ENCODE data around the gene RABGAP1L.
A peak's percentile ranks its signal among the peaks of the same experiment; 100 is the strongest.

The RABGAP1L gene

DNA sequence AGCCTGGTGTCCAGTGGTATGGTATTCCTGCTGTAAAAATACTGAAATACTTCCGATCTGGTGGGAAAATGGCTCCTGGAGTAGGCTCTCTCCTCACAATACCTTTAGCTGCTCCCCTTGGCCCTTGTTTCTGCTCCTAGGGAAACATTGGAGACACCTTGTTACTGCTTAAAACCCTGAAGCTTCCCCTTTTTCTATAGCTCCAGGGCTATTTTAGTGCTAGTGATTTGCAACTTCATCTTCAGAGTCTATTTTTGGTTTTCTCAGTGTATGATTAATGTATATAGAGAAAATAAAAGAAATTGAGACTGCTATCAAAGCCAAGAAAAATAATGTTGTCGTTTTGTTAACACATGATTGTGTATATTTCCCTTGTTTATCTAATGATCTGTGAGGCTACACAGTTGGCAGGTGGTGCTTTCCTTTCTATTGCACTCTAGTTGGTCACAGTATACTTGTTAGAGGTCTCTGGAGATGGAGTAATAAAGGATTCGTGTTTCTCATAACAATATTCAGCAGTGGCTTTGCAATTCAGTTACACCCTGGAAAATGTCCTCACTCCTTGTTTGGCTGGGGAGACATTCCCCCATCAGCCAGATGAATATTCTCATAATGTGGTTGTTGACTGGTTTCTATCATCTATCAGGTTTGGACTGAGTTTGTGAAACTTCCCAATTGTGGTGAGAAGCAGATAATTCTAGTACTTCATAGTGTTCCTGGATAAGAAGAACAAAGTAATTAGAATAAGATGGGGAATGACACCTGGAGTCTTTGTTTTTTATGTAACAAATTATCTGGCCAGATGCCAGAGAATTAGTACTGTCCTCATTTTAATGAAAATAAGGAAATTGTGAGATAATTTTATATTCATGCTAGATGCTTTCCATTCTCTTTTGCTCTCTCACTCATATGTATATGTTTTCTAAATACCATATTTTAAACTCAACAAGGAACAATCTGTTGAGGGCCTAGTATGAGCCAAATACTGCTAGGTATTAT, 795.6 kb downstream of the RABGAP1L start:
- peak; percentile 85 for DNase-seq

DNA sequence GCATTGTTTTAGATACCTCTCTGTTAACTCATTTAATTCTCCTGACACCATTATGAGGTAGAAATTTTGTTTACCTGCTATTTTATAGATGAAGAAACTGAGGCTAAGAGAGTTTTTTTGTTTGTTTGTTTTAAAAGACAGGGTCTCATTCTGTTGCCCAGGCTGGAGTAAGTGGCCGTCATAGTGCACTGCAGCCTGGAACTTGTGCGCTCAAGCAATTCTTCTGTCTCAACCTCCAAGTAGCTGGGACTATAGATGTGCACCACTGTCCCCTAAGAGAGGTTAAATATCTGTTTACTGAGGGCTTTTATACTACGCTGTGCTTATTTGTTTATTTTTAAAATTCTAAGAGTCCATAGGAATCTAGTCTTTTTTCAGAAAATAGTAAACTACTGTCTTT, 796.8 kb downstream of the RABGAP1L start:
- DNase-seq: no peak

DNA sequence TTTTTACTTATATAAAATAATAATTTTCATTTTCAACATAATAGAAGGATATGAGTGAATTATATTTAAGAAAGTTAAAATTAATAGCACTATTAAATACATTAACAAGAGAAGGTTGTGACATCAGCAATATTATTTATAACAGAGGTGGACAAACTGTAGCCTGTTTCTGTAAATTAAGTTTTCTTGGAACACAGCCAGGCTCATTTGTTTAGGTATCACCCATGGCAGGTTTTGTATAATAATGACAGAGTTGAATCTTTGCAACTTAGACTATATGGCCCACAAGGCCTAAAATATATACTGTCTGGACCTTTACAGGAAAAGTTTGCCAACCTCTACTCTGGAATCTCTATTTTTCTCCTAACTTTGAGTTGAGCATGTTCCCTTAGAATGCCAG, 797.7 kb downstream of the RABGAP1L start:
- no peak for DNase-seq

DNA sequence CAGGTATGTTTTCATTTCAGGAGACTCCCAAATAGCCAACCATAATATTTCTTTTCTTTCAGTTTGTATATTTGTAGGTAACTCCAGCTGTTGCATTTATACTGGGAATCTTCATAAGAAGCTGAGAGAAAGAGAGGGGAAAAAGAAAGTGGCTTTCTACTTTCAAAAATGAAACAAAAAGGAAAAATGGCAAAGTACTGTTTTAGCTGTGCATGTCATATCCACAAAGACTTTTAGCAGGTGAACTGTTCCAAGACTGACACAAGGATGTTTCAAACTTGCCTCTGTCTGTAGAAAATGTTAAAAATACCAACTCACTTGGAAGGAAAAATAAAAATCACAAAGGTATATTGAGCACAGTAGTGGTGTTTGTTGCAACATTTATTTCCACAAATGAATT, 798.5 kb downstream of the RABGAP1L start:
- no peak for DNase-seq

DNA sequence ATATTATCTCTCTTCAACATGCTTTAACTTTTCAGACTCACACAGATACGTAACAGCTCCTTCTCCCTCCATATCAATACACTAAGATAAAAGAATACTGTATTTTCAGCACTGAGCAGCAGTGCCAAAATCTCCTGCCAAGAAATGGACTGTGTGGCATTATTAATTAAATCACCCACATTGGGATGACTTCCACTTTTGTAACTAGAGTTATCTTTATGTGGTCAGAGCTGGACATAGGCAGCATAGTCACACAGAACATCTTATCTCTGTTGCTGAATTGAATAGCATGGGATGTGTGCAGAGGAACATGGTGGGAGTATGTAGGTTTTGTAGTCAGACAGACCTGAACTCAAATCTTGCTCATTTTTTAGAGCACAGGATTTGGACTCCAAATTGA, 799.1 kb downstream of the RABGAP1L start:
- DNase-seq: no peak

DNA sequence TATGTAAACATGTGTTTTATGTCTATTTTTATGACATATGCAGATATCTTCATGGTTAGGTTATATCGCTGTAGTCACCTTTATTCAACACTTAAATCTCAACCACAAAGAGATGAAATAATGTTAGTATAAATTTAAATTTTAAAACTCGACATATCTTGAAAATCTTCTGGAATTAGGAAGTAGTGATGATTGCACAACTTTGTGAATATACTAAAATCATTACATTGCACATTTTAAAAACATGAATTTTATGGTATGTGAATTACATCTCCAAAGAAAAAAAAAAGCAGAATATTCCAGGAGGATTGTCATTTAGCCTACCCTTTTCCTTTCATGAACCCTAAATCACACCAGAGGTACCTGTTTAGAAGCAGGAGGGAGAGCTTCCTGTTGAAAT, 801.0 kb downstream of the RABGAP1L start:
- no peak for DNase-seq

DNA sequence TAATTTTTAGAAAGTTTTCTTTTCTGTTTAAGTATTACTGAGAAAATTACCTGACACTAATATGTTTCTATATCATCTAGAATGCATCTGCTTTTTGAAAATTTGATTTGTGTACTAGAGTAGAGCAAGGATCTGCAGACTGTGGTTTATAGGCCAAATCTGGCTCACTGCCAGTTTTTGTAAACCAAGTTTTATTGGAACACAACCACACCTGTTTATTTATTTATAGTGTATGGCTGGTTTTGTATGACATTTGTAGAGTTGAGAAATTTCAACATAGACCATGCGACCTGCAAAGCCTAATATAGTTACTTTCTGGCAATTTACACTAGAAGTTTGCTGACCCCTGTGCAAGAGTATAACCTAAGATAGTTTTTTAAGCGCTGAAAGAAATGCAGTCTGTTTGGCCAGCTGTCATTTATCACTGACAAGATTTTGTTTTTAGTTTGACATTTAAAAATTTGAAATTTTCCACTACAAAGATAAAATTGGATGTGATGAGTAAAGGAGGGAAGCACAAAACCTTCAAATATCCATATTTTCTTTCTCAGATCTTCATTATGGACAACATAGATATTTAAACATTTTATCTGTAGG, 804.3 kb downstream of the RABGAP1L start:
- no peak for DNase-seq

DNA sequence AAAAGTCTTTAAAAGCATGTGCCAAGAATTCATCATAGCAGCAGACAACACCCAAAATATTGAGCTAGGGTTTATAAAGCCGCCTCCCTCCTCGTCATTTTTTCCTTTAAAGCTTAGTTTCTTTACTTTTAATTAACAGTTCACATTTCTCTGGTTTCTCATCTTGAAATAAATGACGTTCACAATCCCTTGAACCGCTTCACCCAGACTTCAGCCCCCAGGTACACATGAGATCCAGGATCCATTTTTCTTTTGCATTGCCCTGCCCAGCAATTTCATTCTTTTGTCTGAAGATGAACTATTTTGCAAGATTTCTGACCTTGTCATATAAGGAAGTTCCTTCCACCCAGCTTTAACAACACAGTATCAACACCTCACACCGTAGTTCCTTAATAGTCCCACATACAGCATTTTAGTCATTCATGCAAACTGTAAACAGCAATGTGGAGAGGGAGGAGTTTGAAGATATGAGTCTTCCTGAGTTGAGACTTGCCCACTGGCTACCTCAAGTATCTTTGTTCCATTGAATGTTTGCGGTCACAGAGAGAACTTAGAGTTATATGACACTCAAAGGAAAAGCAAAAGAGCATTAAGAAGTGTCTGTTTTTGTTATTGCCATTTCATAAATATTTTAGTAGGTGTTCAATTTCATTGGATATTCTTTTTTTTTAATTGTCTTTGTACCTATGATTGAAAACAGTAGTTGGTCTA, 805.1 kb downstream of the RABGAP1L start:
- no peak for DNase-seq

DNA sequence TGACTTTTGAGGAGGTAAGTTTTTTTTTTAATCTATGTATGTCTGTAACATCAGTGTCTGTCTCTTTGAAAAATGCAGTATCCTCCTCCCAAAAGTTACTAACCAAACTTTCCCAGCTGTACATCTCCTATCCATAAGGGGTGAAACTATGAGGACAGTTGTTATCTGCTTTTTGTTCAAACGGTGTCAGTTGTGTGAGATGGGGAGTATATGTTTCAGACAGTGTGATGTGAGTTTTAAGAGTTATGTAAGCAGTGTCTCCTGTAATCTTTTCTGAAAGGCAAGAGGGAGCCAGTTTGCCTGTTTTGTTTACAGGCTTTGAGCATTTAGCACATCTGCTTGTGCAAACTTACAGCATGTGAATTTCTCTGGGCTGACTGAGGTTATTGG, 805.6 kb downstream of the RABGAP1L start:
- DNase-seq: no peak

DNA sequence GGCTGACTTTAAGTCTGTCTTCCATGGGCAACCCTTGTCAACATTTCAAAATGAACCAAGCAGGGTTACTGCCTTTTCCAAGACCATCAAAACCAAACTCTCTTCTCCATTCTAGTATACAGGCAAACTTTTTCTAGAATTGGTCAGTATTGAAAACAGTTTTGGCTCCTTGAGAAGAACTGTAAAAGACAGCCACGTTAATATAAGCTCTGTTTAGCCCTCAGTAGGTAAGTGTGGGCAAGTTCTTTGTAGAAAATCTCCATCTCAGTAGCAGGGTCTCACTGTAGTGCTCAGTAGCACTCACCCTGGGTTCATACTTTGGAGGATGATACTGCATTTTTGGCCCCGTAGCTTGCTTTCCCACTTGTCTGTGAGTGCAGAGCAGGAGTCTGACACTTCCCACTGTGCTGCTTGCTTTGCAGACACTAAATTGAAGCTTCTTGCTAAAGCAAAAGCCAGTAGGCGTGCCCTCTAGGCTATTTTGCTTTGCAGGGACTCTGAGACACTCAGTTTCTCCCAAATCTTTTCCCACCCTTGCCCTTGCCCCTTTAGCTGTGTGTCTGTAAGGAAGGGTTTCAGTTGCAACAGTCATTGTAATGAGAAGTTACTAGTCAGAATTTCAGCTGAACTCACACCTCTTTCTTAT, 806.2 kb downstream of the RABGAP1L start:
- DNase-seq: no peak

DNA sequence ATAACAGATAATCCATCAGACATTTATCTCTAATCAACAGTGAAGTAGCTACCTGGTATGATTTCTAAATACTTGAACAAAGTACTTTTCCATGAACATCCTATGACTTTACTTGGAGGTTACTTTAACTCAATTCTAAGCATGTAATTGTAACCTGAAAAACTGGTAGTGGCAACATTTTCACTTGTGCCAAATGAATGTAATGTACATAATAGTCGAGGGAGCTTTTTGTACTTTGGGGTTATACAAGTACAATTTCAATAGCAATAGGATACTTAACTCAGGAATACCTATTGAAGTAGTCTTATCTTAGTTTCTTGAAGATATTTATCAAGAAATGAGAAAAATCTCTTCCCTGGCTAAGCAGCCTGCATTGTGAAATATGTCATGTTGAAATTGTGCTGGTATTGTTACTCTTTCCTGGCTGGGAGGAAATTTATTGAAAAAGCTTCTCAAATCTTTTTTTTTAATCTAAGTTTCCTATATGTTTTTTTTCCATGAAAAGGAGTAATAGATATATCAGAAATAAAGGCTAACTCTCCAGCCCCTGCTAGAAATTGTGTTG, 806.8 kb downstream of the RABGAP1L start:
- DNase-seq: no peak

DNA sequence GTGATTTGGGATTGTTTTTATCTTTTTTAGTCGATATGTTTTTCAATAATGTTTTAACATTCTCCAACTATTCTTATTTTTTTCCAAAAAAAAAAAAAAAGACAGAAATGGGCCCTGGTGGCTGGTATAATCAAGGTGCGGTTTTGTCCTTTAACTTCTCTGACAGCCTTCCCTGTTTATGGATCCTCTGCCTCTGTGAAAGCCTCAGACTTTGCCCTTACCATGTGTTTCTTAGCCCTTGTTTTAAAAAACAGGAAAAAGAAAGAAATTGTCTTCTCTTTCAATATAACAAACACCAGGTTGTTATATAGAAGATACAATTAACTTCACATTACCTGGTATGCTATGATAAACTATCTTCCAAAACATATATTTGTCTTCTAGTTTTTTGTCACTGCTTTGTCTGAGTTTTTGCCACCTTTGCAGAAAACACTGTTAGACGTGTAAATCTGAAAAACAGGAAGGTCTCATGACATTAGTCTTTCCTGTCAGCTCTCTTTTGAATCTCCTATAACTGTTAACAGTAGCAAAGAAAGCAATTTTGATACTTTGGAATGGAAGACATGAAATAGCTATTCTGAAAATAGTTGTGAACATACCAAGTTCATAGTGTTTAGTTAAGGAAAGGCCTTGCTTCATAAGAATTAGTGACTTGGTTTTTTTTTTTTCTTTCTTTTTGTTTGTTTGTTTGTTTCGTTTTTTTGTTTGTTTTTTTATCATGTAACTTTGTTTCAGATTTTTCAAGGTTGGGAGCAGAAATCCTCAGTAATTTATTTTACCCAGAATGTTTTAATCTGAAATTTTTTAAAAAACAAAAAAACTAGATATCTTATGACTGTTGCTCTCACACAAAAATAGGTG, 808.8 kb downstream of the RABGAP1L start:
- DNase-seq: no peak

DNA sequence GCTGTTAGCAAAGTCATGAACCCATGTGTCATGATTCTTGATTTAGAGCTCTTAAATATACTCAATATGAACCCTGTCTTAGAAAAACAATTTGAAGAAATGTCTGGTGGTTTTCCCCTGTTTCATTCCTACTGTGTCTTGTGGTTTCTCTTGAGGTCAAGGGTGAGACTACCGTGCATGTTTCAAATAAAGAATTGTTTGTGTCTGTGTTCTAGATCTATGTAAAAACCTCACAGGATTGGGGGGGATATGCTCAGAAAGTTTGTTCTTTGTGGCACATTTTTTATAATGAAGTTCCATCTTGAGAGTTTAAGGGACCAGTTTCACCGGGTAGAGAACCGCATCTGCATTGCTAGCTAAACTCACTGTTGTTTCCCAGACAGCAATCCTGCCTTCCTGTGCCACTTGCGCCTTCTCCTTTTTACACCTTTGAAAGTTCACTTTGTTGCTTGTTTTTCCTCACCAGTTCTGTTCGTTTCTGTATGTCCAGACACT, 809.5 kb downstream of the RABGAP1L start:
- DNase-seq: no peak

DNA sequence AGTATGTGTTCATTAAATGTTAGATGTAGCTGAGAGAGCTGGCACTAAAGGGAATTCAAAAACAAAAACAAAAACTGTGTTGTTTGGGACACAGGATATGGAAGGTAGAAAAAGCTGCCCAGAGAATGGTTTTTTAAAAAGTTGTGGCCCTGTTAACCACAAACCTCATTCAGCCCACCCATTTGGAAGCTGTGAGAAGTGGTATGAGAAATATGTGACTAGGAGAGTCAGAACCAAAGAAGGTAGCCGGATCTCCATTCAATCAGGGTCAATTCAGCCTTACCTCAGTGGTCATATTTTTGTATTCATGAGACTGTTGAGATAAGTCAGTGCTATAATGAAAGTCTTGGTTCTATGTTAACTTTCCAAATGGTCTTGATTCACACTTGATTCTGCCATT, 810.7 kb downstream of the RABGAP1L start:
- no peak for DNase-seq

DNA sequence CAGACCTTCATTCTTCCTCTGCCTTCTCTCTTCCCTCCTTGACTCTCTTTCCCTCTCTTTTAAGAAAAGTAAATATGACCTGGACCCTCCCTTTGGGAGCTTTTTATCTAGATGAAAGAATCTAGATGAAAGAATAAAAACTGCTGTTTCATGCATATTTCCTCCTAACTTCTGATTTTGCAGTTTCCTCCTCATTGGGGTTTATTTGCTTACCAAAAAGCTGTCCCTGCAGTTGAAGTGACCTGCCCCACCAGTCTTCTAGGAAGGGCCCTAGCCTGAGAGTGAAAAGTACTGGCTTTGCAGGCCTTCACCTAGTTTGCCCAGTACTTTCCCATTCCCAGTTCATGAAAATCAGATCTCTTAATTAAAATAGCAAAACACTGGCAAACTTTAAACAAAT, 812.1 kb downstream of the RABGAP1L start:
- no peak for DNase-seq

DNA sequence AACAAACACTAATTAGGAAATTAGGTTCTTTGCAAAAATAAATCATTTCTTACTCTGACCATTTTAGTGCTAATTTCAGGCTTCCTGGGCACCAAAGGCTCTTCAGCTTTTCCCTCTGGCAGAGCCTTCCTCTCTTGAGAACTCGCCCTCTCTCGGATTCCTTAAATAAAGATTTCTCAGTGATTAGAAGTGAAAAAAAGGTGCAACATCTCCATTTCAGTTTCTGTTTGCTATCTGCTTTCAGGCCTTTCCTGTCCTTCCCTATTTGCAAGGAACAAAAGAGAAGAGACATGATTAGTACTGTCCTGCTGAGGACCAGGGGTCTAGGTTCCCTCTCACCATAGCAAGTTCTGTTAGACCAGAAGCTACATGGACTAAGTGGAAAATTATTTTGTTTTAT, 812.6 kb downstream of the RABGAP1L start:
- DNase-seq: no peak

DNA sequence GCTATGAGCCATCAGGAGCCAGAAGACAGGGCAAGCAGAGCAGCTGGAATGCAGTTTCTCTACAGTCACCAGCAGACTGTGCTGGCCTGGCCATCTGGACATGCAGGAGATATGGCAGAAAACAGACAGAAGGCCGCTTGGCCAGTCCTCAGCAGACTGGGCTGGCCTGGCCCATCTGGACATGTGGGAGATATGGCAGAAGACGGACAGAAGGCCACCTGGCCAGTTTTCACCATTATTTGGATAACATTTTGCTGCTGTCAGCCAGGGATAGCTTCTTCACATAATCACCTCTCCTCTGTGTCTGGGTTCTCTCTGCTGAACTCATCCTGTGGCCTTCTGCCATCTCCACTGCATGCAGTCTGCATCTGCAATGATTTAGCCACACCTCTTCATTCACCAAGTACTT, 815.4 kb downstream of the RABGAP1L start:
- no peak for DNase-seq

DNA sequence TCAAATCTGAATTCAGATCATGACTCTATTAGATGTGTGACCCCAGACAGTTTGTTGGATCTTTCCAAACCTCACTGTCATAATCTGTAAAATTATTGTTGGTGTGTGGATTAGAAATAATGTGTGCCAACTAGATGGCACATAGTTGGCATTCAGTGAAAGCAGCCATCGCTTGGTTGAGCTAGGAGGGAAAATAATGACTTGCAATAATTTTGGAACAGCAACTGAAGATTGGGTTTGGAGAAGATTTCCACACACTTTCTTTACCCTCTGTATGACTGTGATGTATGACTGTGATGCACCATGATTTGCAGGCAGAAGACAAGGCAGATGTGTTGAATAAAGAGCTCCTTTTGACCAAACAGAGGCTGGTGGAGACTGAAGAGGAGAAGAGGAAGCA, 816.4 kb downstream of the RABGAP1L start:
- no peak for DNase-seq

DNA sequence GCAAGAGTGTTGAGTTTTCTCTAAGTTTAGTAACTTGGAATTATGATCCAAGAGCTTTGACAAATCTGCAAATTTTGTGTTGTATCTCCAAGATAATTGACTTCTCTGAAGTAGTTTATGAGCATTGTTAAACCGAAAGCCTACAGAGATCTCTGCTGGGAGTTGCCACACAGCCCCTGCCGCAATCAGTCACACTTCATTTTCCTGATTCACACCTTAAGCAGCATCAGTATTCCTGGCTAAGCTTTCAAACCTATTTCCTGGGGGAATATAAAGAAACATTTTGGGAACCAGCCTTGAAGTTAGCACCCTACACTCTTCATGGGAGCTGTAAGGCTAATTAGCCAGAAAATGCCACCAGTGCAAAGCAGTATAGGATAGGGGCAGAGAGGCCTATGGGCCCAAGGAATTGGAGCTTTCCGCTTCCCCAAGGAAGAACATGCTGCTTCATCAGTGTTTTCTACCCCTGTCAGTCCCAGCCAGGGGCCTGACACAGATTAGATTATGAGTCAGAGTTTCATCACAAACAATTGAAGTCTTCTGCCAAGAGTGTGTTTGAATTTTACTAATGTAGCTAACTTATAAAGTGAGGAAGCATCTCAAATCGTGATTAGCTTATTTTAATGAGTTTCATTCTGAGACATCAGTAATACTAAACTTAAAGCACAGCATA, 817.3 kb downstream of the RABGAP1L start:
- no peak for DNase-seq

DNA sequence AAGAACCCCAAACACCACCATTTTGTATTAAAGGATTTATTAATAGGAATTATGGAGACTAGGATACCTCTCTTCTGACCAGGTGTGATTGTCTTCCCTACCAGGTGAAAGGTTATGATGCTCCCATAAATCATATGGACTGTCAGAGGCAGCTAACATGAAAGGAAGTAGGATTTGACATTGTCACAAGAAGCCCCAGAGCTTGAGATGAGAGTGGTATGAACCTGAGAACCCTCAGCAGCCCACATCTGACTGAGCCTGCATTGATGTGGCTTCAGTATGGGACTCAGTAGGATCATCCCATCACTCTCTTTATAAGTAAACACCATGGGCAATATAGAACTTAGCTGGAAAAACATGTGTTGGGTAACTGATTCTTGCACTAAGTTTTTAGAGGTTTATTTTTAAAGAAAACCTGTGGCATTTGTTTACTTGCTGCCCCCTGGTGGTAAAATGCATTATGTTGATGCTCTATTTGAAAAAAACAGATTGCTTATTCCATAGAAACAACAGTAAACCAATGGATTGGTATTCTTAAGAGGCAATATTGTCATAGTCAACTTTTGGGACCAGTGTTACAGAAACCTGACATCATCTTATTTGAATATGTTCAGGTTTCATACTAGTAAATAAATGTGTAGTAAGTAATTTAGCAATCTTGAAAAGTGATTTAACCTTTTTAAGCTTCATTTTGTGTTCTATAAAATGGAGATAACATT, 823.8 kb downstream of the RABGAP1L start:
- peak; percentile 14 for DNase-seq
